Right atrium auricular region (tissue), 2 donors: ENCODE data around the gene ZNF385A. TPM values are rescaled to one million over a fixed set of nuclear protein-coding genes. Genes with fewer than 3 reads are reported as not detected.

Source experiments
- DNase-seq: peaks from one replicate; pipeline ENCODE4 v3.0.0-alpha.2; 2019; ENCODE audit warnings: low spot score
- H3K27ac ChIP-seq, 2 donors: fragments of 200-600 bp; sonication (generic); 1 replicate in 1 of 2; 2 replicates in 1 of 2; pipeline ENCODE4 v1.5.1; 2016 to 2019
- H3K27me3 ChIP-seq, 2 donors: fragments of 200-600 bp; sonication (generic); one replicate each; pipeline versions ENCODE4 v1.5.1 to v1.6.0; 2017 to 2019
- H3K36me3 ChIP-seq: fragments of 200-600 bp; sonication (generic); one replicate; pipeline ENCODE4 v1.5.1; 2016
- H3K4me1 ChIP-seq, 2 donors: fragments of 200-600 bp; sonication (generic); one replicate each; pipeline versions ENCODE4 v1.5.1 to v1.6.0; 2017 to 2019
- H3K4me3 ChIP-seq, 2 donors: fragments of 200-600 bp; sonication (generic); 1 replicate in 1 of 2; 2 replicates in 1 of 2; pipeline ENCODE4 v1.5.1; 2017 to 2019; ENCODE audit warnings: mild to moderate bottlenecking in 1 of 2, moderate library complexity in 1 of 2
- H3K9me3 ChIP-seq, 2 donors: fragments of 200-600 bp; sonication (generic); one replicate each; pipeline ENCODE4 v1.5.1; 2019
- total RNA-seq, 2 donors: library from RNA; depleted of rRNA; stranded (reverse); fragments of >200 nt; gene quantifications; one replicate each; pipeline ENCODE4 v1.1.0, GENCODE V29; 2016
- TF ChIP-seq, protein P1 (sequence below), 2 donors: fragments of 200-600 bp; sonication (generic); IDR thresholded peaks; one replicate each; pipeline ENCODE4 v1.5.1; 2019; ENCODE audit warnings: antibody characterized with exemption in 2 of 2

ZNF385A gene
- total RNA-seq, 2 donors from 2014 or later, result 6.7 to 12.7 TPM

DNA sequence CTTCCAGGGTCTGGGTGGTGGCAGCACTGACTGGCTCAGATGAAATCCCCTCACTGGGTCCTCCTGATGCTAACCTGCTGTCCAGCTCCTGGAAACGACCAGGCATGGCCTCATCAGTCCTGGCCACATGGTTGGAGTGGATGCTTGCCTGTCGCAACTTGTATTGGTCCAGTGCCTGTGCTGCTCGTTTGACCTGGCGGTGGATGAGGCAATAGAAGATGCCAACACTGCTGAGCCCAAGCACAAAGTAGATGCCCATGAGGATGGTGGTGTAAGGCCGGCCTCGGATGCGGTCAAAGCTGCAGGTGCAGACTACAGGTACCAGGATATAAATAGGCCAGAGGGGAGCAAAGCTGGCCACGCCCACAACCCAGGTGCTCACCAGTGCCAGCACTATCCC is 21.5 kb downstream of the ZNF385A start:
- no peak for DNase-seq
- no peak overlapping the region for H3K27ac ChIP-seq
- peaks cover 0 to 20% of the 10 kb centered on the region in 2 donors for H3K4me1 ChIP-seq
- TF ChIP-seq, protein P1, sequence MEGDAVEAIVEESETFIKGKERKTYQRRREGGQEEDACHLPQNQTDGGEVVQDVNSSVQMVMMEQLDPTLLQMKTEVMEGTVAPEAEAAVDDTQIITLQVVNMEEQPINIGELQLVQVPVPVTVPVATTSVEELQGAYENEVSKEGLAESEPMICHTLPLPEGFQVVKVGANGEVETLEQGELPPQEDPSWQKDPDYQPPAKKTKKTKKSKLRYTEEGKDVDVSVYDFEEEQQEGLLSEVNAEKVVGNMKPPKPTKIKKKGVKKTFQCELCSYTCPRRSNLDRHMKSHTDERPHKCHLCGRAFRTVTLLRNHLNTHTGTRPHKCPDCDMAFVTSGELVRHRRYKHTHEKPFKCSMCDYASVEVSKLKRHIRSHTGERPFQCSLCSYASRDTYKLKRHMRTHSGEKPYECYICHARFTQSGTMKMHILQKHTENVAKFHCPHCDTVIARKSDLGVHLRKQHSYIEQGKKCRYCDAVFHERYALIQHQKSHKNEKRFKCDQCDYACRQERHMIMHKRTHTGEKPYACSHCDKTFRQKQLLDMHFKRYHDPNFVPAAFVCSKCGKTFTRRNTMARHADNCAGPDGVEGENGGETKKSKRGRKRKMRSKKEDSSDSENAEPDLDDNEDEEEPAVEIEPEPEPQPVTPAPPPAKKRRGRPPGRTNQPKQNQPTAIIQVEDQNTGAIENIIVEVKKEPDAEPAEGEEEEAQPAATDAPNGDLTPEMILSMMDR (IDR thresholded peaks at IDR 0.05), result no peak
- H3K36me3 ChIP-seq, result no peaks in the 10 kb centered on the region
- H3K9me3 ChIP-seq, result no peaks in the 10 kb centered on the region
- H3K4me3 ChIP-seq, result no peak overlapping the region
- no peaks in the 10 kb centered on the region for H3K27me3 ChIP-seq

DNA sequence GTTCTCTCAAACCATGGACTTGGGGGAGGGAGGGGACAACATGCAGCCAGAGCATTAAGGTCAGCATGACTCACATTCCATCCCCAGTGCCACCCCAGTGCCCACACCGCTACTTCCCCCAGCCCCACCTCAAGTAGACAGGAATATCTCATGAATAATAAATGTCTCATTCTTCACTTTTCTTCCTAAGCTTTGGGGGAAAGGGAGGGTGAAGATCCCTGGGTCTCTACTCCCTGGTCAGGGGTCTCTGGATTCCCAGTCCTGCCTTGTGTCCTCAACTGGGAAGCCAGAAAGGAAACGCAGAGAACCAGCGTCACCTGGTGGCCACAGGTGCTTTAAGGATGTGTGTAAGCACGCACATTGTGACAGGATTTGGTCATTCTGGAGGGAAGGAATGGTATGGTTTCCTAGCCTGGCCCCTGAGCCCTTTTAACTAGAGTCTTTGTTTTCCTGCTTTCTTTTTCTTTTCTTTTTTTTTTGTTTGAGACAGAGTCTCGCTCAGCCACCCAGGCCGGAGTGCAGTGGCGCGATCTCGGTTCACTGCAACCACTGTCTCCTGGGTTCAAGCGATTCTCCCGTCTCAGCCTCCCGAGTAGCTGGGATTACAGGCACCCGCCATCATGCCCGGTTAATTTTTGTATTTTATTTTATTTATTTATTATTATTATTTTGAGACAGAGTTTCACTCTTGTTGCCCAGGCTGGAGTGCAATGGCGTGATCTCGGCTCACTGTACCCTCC is 23.6 kb downstream of the ZNF385A start:
- Histone ChIP-seq H3K27ac (peak overlapping the region; percentile 86 to 90), H3K9me3 (no peaks in the 10 kb centered on the region), H3K27me3 (no peaks in the 10 kb centered on the region), H3K4me1 (peaks cover 0 to 29% of the 10 kb centered on the region in 2 donors), H3K36me3 (no peaks in the 10 kb centered on the region), H3K4me3 (no peak overlapping the region)
- TF ChIP-seq, protein P1 (IDR thresholded peaks at IDR 0.05), result peak; percentile 67 to 79
- DNase-seq, result no peak

DNA sequence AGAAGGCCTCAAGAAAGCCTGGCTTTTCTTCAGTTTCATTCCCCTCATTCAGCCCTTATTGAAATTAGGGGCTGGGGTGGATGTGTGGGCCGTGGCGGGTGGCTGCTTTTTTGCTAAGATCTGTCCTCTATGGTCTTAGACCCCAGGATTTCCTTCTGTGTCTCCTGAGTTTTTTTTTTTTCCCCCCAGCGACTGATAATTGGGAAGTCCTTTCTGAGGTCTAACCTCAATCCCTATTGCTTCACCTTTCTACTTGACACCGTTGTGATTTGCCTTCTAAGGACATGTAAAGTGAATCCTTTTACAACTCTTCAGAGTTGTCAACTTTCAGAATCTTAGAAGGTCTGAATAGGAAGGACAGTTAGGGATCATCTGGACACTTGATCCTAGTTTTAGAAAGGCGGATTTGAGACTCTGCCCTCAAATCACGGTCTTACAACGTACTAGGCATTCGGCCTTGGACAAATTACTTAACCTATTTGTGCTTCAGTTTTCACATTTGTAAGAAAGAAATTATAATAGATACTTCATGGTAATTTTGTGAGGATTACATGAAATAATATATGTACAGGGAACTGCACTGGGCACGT is 24.7 kb downstream of the ZNF385A start:
- TF ChIP-seq, protein P1 (IDR thresholded peaks at IDR 0.05), result no peak
- Histone ChIP-seq H3K27ac (peak overlapping the region; percentile 86 to 90), H3K27me3 (no peaks in the 10 kb centered on the region), H3K36me3 (no peaks in the 10 kb centered on the region), H3K9me3 (no peaks in the 10 kb centered on the region), H3K4me1 (peaks cover 0 to 29% of the 10 kb centered on the region in 2 donors), H3K4me3 (peak overlapping the region; percentile 56 to 67)
- DNase-seq, result no peak

GRCh38 chr12:54358945-54359761 is 25.4 kb downstream of the ZNF385A start:
- Histone ChIP-seq H3K36me3 (no peaks in the 10 kb centered on the region), H3K27me3 (no peaks in the 10 kb centered on the region), H3K4me1 (peaks cover 0 to 29% of the 10 kb centered on the region in 2 donors), H3K9me3 (no peaks in the 10 kb centered on the region), H3K4me3 (peak overlapping the region; percentile 56 to 67), H3K27ac (peak overlapping the region; percentile 86 to 90)
- DNase-seq, result peak; percentile 99
- TF ChIP-seq, protein P1 (IDR thresholded peaks at IDR 0.05), result no peak

- no peak for DNase-seq
- H3K4me1 ChIP-seq, result peaks cover 0 to 32% of the 10 kb centered on the region in 2 donors
These were observed 26.2 kb downstream of the ZNF385A start for GRCh38 chr12:54358191-54358944.

More at GRCh38 chr12:54358191-54358944, 26.2 kb downstream of the ZNF385A start:
- Histone ChIP-seq H3K4me3 (peak overlapping the region; percentile 56 to 67), H3K36me3 (no peaks in the 10 kb centered on the region), H3K9me3 (no peaks in the 10 kb centered on the region), H3K27me3 (no peaks in the 10 kb centered on the region), H3K27ac (peak overlapping the region; percentile 86 to 90)
- TF ChIP-seq, protein P1 (IDR thresholded peaks at IDR 0.05), result no peak
